Large intestine (tissue), 3 donors: ENCODE measurements around the gene OR2G2. TPM values are rescaled to one million over a fixed set of nuclear protein-coding genes. Genes with fewer than 3 reads are reported as not detected.

ENCODE experiments used
- DNase-seq, 2 donors: peaks; one replicate each; pipeline versions ENCODE4 v3.0.0 to v3.0.0-alpha.2; 2013
- H3K27ac ChIP-seq: one replicate; pipeline ENCODE4 v1.5.1; 2013; ENCODE audit warnings: low read length
- H3K27me3 ChIP-seq: 2 replicates; pipeline ENCODE4 v1.6.1; 2013; ENCODE audit warnings: low read length; ENCODE audit not compliant: control insufficient read depth, insufficient read depth
- H3K36me3 ChIP-seq: 2 replicates; pipeline ENCODE4 v1.6.1; 2013; ENCODE audit warnings: low read length; ENCODE audit not compliant: control insufficient read depth, insufficient read depth
- H3K4me1 ChIP-seq: one replicate; pipeline ENCODE4 v1.6.1; 2013; ENCODE audit warnings: low read length; ENCODE audit not compliant: control insufficient read depth, insufficient read depth
- H3K4me3 ChIP-seq: one replicate; pipeline ENCODE4 v1.5.1; 2013; ENCODE audit warnings: low read length
- H3K9me3 ChIP-seq: one replicate; pipeline ENCODE4 v1.6.1; 2013; ENCODE audit warnings: mild to moderate bottlenecking, low read depth, low read length, moderate library complexity; ENCODE audit not compliant: control insufficient read depth
- WGBS: methylation state at CpG from one replicate; pipeline ENCODE4 v1.1.5; 2013; ENCODE audit warnings: low lambda C conversion rate; ENCODE audit not compliant: insufficient coverage; 5-methylcytosine and 5-hydroxymethylcytosine counted together
- polyA plus RNA-seq: library from polyadenylated mRNA; unstranded; fragments of 120-200 nt; gene quantifications from one replicate; pipeline ENCODE4 v1.2.1, GENCODE V29; 2013

Gene OR2G2
- polyA plus RNA-seq, 1 donor: not detected

- Histone ChIP-seq H3K27me3 (no peaks in the 10 kb centered on the region), H3K36me3 (no peaks in the 10 kb centered on the region), H3K27ac (no peak overlapping the region), H3K4me3 (no peak overlapping the region), H3K4me1 (no peaks in the 10 kb centered on the region), H3K9me3 (no peaks in the 10 kb centered on the region)
- DNase-seq: no peak
- WGBS: no CpG with 5 or more reads among the region's 10 CpGs
Measured at GRCh38 chr1:247561711-247562110, 26.4 kb upstream of the OR2G2 start.

- Histone ChIP-seq H3K4me3 (no peak overlapping the region), H3K36me3 (no peaks in the 10 kb centered on the region), H3K27ac (no peak overlapping the region), H3K4me1 (no peaks in the 10 kb centered on the region), H3K27me3 (no peaks in the 10 kb centered on the region), H3K9me3 (no peaks in the 10 kb centered on the region)
- no peak for DNase-seq
- no CpG with 5 or more reads among the region's 9 CpGs for WGBS
Measured at GRCh38 chr1:247562198-247562597, 26.0 kb upstream of the OR2G2 start.

- Histone ChIP-seq H3K36me3 (no peaks in the 10 kb centered on the region), H3K27ac (no peak overlapping the region), H3K27me3 (no peaks in the 10 kb centered on the region), H3K9me3 (no peaks in the 10 kb centered on the region), H3K4me3 (no peak overlapping the region), H3K4me1 (no peaks in the 10 kb centered on the region)
- no CpG with 5 or more reads among the region's 1 CpG for WGBS
- no peak for DNase-seq
Measured at GRCh38 chr1:247574236-247574635, 13.9 kb upstream of the OR2G2 start.

GRCh38 chr1:247574664-247575063 is 13.5 kb upstream of the OR2G2 start:
- Histone ChIP-seq H3K36me3 (no peaks in the 10 kb centered on the region), H3K4me1 (no peaks in the 10 kb centered on the region), H3K9me3 (no peaks in the 10 kb centered on the region), H3K27me3 (no peaks in the 10 kb centered on the region), H3K27ac (no peak overlapping the region), H3K4me3 (no peak overlapping the region)
- no peak for DNase-seq

- DNase-seq: no peak
- 88% methylated on average over 1 of the region's 3 CpGs for WGBS
- no peaks in the 10 kb centered on the region for H3K9me3 ChIP-seq
- H3K27me3 ChIP-seq: no peaks in the 10 kb centered on the region
- H3K4me1 ChIP-seq: no peaks in the 10 kb centered on the region
- no peak overlapping the region for H3K27ac ChIP-seq
- H3K36me3 ChIP-seq: no peaks in the 10 kb centered on the region
- no peak overlapping the region for H3K4me3 ChIP-seq
Measured at GRCh38 chr1:247576514-247576913, 11.6 kb upstream of the OR2G2 start.

GRCh38 chr1:247578946-247579460 is 9.2 kb upstream of the OR2G2 start:
- DNase-seq: no peak
- no peak overlapping the region for H3K27ac ChIP-seq
- H3K9me3 ChIP-seq: no peaks in the 10 kb centered on the region
- H3K36me3 ChIP-seq: no peaks in the 10 kb centered on the region
- WGBS: no CpG with 5 or more reads among the region's 5 CpGs
- H3K27me3 ChIP-seq: no peaks in the 10 kb centered on the region
- no peaks in the 10 kb centered on the region for H3K4me1 ChIP-seq
- H3K4me3 ChIP-seq: no peak overlapping the region

- H3K9me3 ChIP-seq: no peaks in the 10 kb centered on the region
- no peak within 1 kb of the TSS for H3K27ac ChIP-seq
- no peaks in the 10 kb centered on the region for H3K4me1 ChIP-seq
- H3K36me3 ChIP-seq: no peaks in the 10 kb centered on the region
- no peak within 1 kb of the TSS for H3K4me3 ChIP-seq
- WGBS: 80% methylated on average over 1 of the region's 2 CpGs
- no peaks in the 10 kb centered on the region for H3K27me3 ChIP-seq
- DNase-seq: no peak
Measured at GRCh38 chr1:247605286-247605685, 17.1 kb downstream of the OR2G2 start, which contains the start of gene OR2G3. TSS of gene OR2G3 (plus strand) at chr1:247605586. CDS start at chr1:247605586, 0 bp downstream.

- H3K4me3 ChIP-seq: no peak overlapping the region
- no peaks in the 10 kb centered on the region for H3K36me3 ChIP-seq
- no peaks in the 10 kb centered on the region for H3K27me3 ChIP-seq
- WGBS: no CpG with 5 or more reads among the region's 1 CpG
- H3K9me3 ChIP-seq: peaks cover 3% of the 10 kb centered on the region
- DNase-seq: no peak
- no peak overlapping the region for H3K27ac ChIP-seq
- no peaks in the 10 kb centered on the region for H3K4me1 ChIP-seq
Measured at GRCh38 chr1:247613405-247613804, 25.2 kb downstream of the OR2G2 start.

- Histone ChIP-seq H3K27me3 (no peaks in the 10 kb centered on the region), H3K4me3 (no peak overlapping the region), H3K4me1 (no peaks in the 10 kb centered on the region), H3K9me3 (peaks cover 3% of the 10 kb centered on the region), H3K36me3 (no peaks in the 10 kb centered on the region), H3K27ac (no peak overlapping the region)
- WGBS: no CpG with 5 or more reads among the region's 5 CpGs
- no peak for DNase-seq
Measured at GRCh38 chr1:247614625-247615024, 26.5 kb downstream of the OR2G2 start.

GRCh38 chr1:247627951-247628350 is 39.8 kb downstream of the OR2G2 start:
- Histone ChIP-seq H3K9me3 (no peaks in the 10 kb centered on the region), H3K4me3 (no peak overlapping the region), H3K4me1 (no peaks in the 10 kb centered on the region), H3K36me3 (no peaks in the 10 kb centered on the region), H3K27me3 (no peaks in the 10 kb centered on the region), H3K27ac (no peak overlapping the region)
- WGBS: no CpG with 5 or more reads among the region's 3 CpGs
- no peak for DNase-seq

- Histone ChIP-seq H3K9me3 (peaks cover 5% of the 10 kb centered on the region), H3K36me3 (no peaks in the 10 kb centered on the region), H3K4me1 (no peaks in the 10 kb centered on the region), H3K27ac (no peak overlapping the region), H3K4me3 (no peak overlapping the region), H3K27me3 (no peaks in the 10 kb centered on the region)
- DNase-seq: no peak
- no CpG with 5 or more reads among the region's 4 CpGs for WGBS
Measured at GRCh38 chr1:247638011-247638410, 49.9 kb downstream of the OR2G2 start.
